ENCODE results near the gene NCK2. TPM values are rescaled to one million over a fixed set of nuclear protein-coding genes. Genes with fewer than 3 reads are reported as not detected.
"Not testable (repeated sequence)": the region's sequence is repeated elsewhere in the genome, so short reads cannot be mapped to it uniquely, and the experiment has no call there.

Gene NCK2
- total RNA-seq, 1 donor from 2014 or later, result 82.9 TPM

- Histone ChIP-seq H3K36me3 (ENCODE audit: control insufficient read depth, insufficient read depth, low read length) (no peaks in the 10 kb centered on the region), H3K27me3 (ENCODE audit: control insufficient read depth, insufficient read depth, low read length) (no peaks in the 10 kb centered on the region), H3K4me3 (ENCODE audit: low read depth, low read length) (no peak overlapping the region)
- no peak for DNase-seq (ENCODE audit: low read depth)
- TF ChIP-seq CTCF (IDR thresholded peaks at IDR 0.05; ENCODE audit: insufficient read depth, low read length, poor library complexity, severe bottlenecking), result no peak
These were observed 25.4 kb downstream of the NCK2 start for GRCh38 chr2:105770149-105770548.

- not testable (repeated sequence) for DNase-seq (ENCODE audit: low read depth); H3K27me3 ChIP-seq (ENCODE audit: control insufficient read depth, insufficient read depth, low read length); H3K36me3 ChIP-seq (ENCODE audit: control insufficient read depth, insufficient read depth, low read length); H3K4me3 ChIP-seq (ENCODE audit: low read depth, low read length)
These were observed 26.6 kb downstream of the NCK2 start for GRCh38 chr2:105771291-105771690.

- TF ChIP-seq CTCF (IDR thresholded peaks at IDR 0.05; ENCODE audit: insufficient read depth, low read length, poor library complexity, severe bottlenecking), result no peak
- Histone ChIP-seq H3K27me3 (ENCODE audit: control insufficient read depth, insufficient read depth, low read length) (no peaks in the 10 kb centered on the region), H3K4me3 (ENCODE audit: low read depth, low read length) (no peak overlapping the region), H3K36me3 (ENCODE audit: control insufficient read depth, insufficient read depth, low read length) (no peaks in the 10 kb centered on the region)
- DNase-seq (ENCODE audit: low read depth), result no peak
These were observed 27.1 kb downstream of the NCK2 start for GRCh38 chr2:105771836-105772235.

- Histone ChIP-seq H3K36me3 (ENCODE audit: control insufficient read depth, insufficient read depth, low read length) (no peaks in the 10 kb centered on the region), H3K4me3 (ENCODE audit: low read depth, low read length) (no peak overlapping the region), H3K27me3 (ENCODE audit: control insufficient read depth, insufficient read depth, low read length) (no peaks in the 10 kb centered on the region)
- no peak for TF ChIP-seq CTCF (IDR thresholded peaks at IDR 0.05; ENCODE audit: insufficient read depth, low read length, poor library complexity, severe bottlenecking)
- no peak for DNase-seq (ENCODE audit: low read depth)
These were observed 27.6 kb downstream of the NCK2 start for GRCh38 chr2:105772362-105772761.

GRCh38 chr2:105773568-105773967, 28.9 kb downstream of the NCK2 start:
- H3K27me3 ChIP-seq (ENCODE audit: control insufficient read depth, insufficient read depth, low read length), result no peaks in the 10 kb centered on the region
- no peak overlapping the region for H3K4me3 ChIP-seq (ENCODE audit: low read depth, low read length)
- DNase-seq (ENCODE audit: low read depth), result no peak
- no peak for TF ChIP-seq CTCF (IDR thresholded peaks at IDR 0.05; ENCODE audit: insufficient read depth, low read length, poor library complexity, severe bottlenecking)
- H3K36me3 ChIP-seq (ENCODE audit: control insufficient read depth, insufficient read depth, low read length), result no peaks in the 10 kb centered on the region

GRCh38 chr2:105774781-105775337, 30.1 kb downstream of the NCK2 start:
- Histone ChIP-seq H3K4me3 (ENCODE audit: low read depth, low read length) (no peak overlapping the region), H3K36me3 (ENCODE audit: control insufficient read depth, insufficient read depth, low read length) (no peaks in the 10 kb centered on the region), H3K27me3 (ENCODE audit: control insufficient read depth, insufficient read depth, low read length) (no peaks in the 10 kb centered on the region)
- DNase-seq (ENCODE audit: low read depth), result no peak
- TF ChIP-seq CTCF (IDR thresholded peaks at IDR 0.05; ENCODE audit: insufficient read depth, low read length, poor library complexity, severe bottlenecking), result no peak
